HepG2 (cell line): ENCODE results near the gene CMIP. TPM values are rescaled to one million over a fixed set of nuclear protein-coding genes. Genes with fewer than 3 reads are reported as not detected.

ENCODE experiments used
- ATF1 ChIP-seq: IDR thresholded peaks from 2 replicates; pipeline ENCODE4 v1.6.1; 2016; ENCODE audit warnings: mild to moderate bottlenecking, control low read depth
- BHLHE40 ChIP-seq: IDR thresholded peaks from 2 replicates; pipeline ENCODE4 v1.6.1; 2011; ENCODE audit warnings: low read length, improper control_type of control experiment
- CREB1 ChIP-seq, 2 experiments: fragments of 450-650 bp in 1 of 2; IDR thresholded peaks; 2 replicates each; pipeline ENCODE4 v1.6.1; 2016 to 2017; ENCODE audit warnings: control low read depth in 1 of 2, mild to moderate bottlenecking in 1 of 2, missing compliant biosample characterization in 1 of 2, missing genetic modification characterization in 1 of 2
- EED ChIP-seq: sonication (generic); formaldehyde crosslinking; IDR thresholded peaks from 2 replicates; pipeline ENCODE4 v1.5.0; 2020; ENCODE audit warnings: mild to moderate bottlenecking, missing genetic modification reagents
- GZF1 ChIP-seq: sonication (generic); formaldehyde crosslinking; IDR thresholded peaks from 2 replicates; pipeline ENCODE4 v1.5.1; 2020; ENCODE audit warnings: mild to moderate bottlenecking, missing genetic modification reagents
- KDM3A ChIP-seq: IDR thresholded peaks from 2 replicates; pipeline ENCODE4 v1.6.1; 2018; ENCODE audit warnings: low read depth, missing compliant biosample characterization
- MTA3 ChIP-seq: sonication (generic); formaldehyde crosslinking; IDR thresholded peaks from 2 replicates; pipeline ENCODE4 v1.4.0; 2020; ENCODE audit warnings: missing genetic modification reagents
- NPAS2 ChIP-seq: sonication (generic); formaldehyde crosslinking; IDR thresholded peaks from 2 replicates; pipeline ENCODE4 v1.8.0; 2022; ENCODE audit warnings: mild to moderate bottlenecking, missing genetic modification reagents, borderline replicate concordance
- SP140L ChIP-seq: sonication (generic); formaldehyde crosslinking; IDR thresholded peaks from 2 replicates; pipeline ENCODE4 v1.4.0; 2020; ENCODE audit warnings: missing genetic modification reagents, borderline replicate concordance
- SRF ChIP-seq: IDR thresholded peaks from 2 replicates; pipeline ENCODE4 v1.6.1; 2011; ENCODE audit warnings: mild to moderate bottlenecking, low read depth, low read length, moderate library complexity
- ZFX ChIP-seq: sonication (generic); formaldehyde crosslinking; IDR thresholded peaks from 2 replicates; pipeline ENCODE4 v1.4.0; 2020; ENCODE audit warnings: mild to moderate bottlenecking, low read depth, missing genetic modification reagents, moderate library complexity
- ZKSCAN8 ChIP-seq: IDR thresholded peaks from 2 replicates; pipeline ENCODE4 v1.6.1; 2016; ENCODE audit warnings: borderline replicate concordance, missing genetic modification reagents, missing compliant biosample characterization
- ZNF333 ChIP-seq: sonication (generic); formaldehyde crosslinking; IDR thresholded peaks from 2 replicates; pipeline ENCODE4 v1.4.0; 2020; ENCODE audit warnings: mild to moderate bottlenecking, missing genetic modification reagents, borderline replicate concordance
- ZNF383 ChIP-seq: sonication (generic); formaldehyde crosslinking; IDR thresholded peaks from 2 replicates; pipeline ENCODE4 v1.4.0; 2020; ENCODE audit warnings: missing genetic modification reagents, mild to moderate bottlenecking, borderline replicate concordance
- ZNF431 ChIP-seq: sonication (generic); formaldehyde crosslinking; IDR thresholded peaks from 2 replicates; pipeline ENCODE4 v1.9.0; 2022; ENCODE audit warnings: missing genetic modification reagents, low read depth, mild to moderate bottlenecking, borderline replicate concordance
- ZNF629 ChIP-seq: sonication (generic); formaldehyde crosslinking; conservative IDR thresholded peaks from 2 replicates; pipeline ENCODE4 v1.5.0; 2020; ENCODE audit warnings: missing genetic modification reagents
- ZNF670 ChIP-seq: sonication (generic); formaldehyde crosslinking; IDR thresholded peaks from 2 replicates; pipeline ENCODE4 v1.8.0; 2022; ENCODE audit warnings: mild to moderate bottlenecking, missing genetic modification reagents, borderline replicate concordance
- ZNF674 ChIP-seq: sonication (generic); formaldehyde crosslinking; IDR thresholded peaks from 2 replicates; pipeline ENCODE4 v1.5.0; 2020; ENCODE audit warnings: low read depth, mild to moderate bottlenecking, missing genetic modification reagents
- polyA plus RNA-seq, 8 experiments: library from polyadenylated mRNA; depleted of rRNA in 3 of 8; stranded (reverse) in 7 of 8; unstranded in 1 of 8; fragments of >200 nt; fragmentation: Illumina TruSeq in 4 of 8; extraction: Trizol in 4 of 8; gene quantifications; 2 replicates each; pipeline versions ENCODE4 v1.2.1 to v1.2.3, GENCODE V29; 2011 to 2016; ENCODE audit warnings: low read depth in 4 of 8, missing spikeins in 1 of 8, mixed read lengths in 1 of 8; ENCODE audit not compliant: insufficient read depth in 1 of 8
- total RNA-seq, 5 experiments: library from RNA; depleted of rRNA; stranded (reverse); fragments of >200 nt; fragmentation: Illumina TruSeq; extraction: Trizol; gene quantifications; 2 replicates each; pipeline ENCODE4 v1.2.3, GENCODE V29; 2016; ENCODE audit warnings: low read depth in 1 of 5
- TF ChIP-seq, protein P1 (sequence below): sonication (generic); formaldehyde crosslinking; IDR thresholded peaks from 2 replicates; pipeline ENCODE4 v1.5.1; 2020; ENCODE audit warnings: mild to moderate bottlenecking, missing genetic modification reagents
- TF ChIP-seq, protein P2 (sequence below): fragments of 450-650 bp; IDR thresholded peaks from 2 replicates; pipeline ENCODE4 v1.6.1; 2017
- TF ChIP-seq, protein P3 (sequence below): sonication (generic); formaldehyde crosslinking; IDR thresholded peaks from 2 replicates; pipeline ENCODE4 v1.4.0; 2020; ENCODE audit warnings: missing genetic modification reagents, mild to moderate bottlenecking, borderline replicate concordance

CMIP gene
- total and polyA plus RNA-seq, 2 of the 13 experiments (the other 11 are each of a cell fraction or from before 2014, with no cell fraction given), result 10.9 to 18.1 TPM

DNA sequence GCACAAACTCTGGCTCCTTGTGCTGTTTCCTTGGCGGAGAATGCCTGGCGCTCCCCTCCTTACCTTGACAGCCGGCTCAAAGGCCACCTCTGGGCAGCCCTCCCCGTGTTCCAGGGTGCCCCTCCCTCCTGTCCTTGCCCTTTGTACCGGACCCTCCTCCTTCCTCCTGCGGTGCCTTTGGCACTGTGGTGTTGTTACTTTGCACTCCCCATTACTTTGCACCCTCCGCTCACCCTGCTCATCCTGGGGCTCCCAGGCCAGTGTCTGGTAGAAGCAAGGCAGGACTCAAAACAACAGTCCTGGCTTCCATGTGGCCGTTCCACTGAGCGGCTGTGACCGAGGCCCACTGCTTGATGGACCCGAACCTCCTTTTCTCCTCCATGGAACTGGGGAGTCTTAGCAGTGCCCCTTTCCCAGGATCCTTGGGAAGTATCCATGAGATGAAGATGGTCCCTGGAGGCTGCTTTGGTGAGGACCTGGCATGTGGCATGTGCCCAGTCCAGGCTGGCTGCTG is 147.8 kb downstream of the CMIP start (continued):
- TF ChIP-seq, protein P1, sequence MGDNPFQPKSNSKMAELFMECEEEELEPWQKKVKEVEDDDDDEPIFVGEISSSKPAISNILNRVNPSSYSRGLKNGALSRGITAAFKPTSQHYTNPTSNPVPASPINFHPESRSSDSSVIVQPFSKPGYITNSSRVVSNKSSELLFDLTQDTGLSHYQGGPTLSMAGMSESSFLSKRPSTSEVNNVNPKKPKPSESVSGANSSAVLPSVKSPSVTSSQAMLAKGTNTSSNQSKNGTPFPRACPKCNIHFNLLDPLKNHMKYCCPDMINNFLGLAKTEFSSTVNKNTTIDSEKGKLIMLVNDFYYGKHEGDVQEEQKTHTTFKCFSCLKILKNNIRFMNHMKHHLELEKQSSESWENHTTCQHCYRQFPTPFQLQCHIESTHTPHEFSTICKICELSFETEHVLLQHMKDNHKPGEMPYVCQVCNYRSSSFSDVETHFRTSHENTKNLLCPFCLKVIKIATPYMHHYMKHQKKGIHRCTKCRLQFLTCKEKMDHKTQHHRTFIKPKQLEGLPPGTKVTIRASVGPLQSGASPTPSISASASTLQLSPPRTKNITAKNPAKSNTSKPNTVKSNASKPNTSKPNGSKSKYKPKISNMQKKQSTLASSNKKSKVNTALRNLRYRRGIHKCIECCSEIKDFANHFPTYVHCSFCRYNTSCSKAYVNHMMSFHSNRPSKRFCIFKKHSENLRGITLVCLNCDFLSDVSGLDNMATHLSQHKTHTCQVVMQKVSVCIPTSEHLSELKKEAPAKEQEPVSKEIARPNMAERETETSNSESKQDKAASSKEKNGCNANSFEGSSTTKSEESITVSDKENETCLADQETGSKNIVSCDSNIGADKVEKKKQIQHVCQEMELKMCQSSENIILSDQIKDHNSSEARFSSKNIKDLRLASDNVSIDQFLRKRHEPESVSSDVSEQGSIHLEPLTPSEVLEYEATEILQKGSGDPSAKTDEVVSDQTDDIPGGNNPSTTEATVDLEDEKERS, result no peak; the same call in 1 of the 2 replicates
- TF ChIP-seq KDM3A (CRISPR knock-in tag) (peak; percentile 89), EED (CRISPR knock-in tag) (0 out of 2 replicates have a peak, but pooled peaks have one; percentile 42), NPAS2 (CRISPR knock-in tag) (no peak), ATF1 (CRISPR knock-in tag) (no peak), SP140L (CRISPR knock-in tag) (no peak), GZF1 (CRISPR knock-in tag) (no peak), BHLHE40 (no peak), ZFX (no peak), ZNF629 (peak; percentile 40; the same call in 1 of the 2 replicates), SRF (no peak), ZKSCAN8 (CRISPR knock-in tag) (no peak), ZNF670 (CRISPR knock-in tag) (no peak), ZNF431 (CRISPR knock-in tag) (no peak), ZNF333 (CRISPR knock-in tag) (no peak; the same call in 1 of the 2 replicates), MTA3 (CRISPR knock-in tag) (no peak), ZNF674 (CRISPR knock-in tag) (no peak), CREB1 (IDR thresholded peaks at IDR 0.05) (no peak), CREB1 (CRISPR knock-in tag; IDR thresholded peaks at IDR 0.05) (no peak), ZNF383 (CRISPR knock-in tag) (no peak)
- TF ChIP-seq, protein P2, sequence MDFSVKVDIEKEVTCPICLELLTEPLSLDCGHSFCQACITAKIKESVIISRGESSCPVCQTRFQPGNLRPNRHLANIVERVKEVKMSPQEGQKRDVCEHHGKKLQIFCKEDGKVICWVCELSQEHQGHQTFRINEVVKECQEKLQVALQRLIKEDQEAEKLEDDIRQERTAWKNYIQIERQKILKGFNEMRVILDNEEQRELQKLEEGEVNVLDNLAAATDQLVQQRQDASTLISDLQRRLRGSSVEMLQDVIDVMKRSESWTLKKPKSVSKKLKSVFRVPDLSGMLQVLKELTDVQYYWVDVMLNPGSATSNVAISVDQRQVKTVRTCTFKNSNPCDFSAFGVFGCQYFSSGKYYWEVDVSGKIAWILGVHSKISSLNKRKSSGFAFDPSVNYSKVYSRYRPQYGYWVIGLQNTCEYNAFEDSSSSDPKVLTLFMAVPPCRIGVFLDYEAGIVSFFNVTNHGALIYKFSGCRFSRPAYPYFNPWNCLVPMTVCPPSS, result no peak
- TF ChIP-seq, protein P3, sequence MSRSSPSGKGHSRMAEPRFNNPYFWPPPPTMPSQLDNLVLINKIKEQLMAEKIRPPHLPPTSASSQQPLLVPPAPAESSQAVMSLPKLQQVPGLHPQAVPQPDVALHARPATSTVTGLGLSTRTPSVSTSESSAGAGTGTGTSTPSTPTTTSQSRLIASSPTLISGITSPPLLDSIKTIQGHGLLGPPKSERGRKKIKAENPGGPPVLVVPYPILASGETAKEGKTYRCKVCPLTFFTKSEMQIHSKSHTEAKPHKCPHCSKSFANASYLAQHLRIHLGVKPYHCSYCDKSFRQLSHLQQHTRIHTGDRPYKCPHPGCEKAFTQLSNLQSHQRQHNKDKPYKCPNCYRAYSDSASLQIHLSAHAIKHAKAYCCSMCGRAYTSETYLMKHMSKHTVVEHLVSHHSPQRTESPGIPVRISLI (CRISPR knock-in tag), result no peak
